GM19351 (cell line): ENCODE data around the gene PRCP.
"Not testable (repeated sequence)": the region's sequence is repeated elsewhere in the genome, so short reads cannot be mapped to it uniquely, and the experiment has no call there.

Experiments used
- ATAC-seq: cut with Tn5 transposase; IDR thresholded peaks from one replicate; pipeline ENCODE4 v1.9.1; 2021; ENCODE audit warnings: mild to moderate bottlenecking, moderate library complexity; ENCODE audit not compliant: unreplicated experiment

The PRCP gene

DNA sequence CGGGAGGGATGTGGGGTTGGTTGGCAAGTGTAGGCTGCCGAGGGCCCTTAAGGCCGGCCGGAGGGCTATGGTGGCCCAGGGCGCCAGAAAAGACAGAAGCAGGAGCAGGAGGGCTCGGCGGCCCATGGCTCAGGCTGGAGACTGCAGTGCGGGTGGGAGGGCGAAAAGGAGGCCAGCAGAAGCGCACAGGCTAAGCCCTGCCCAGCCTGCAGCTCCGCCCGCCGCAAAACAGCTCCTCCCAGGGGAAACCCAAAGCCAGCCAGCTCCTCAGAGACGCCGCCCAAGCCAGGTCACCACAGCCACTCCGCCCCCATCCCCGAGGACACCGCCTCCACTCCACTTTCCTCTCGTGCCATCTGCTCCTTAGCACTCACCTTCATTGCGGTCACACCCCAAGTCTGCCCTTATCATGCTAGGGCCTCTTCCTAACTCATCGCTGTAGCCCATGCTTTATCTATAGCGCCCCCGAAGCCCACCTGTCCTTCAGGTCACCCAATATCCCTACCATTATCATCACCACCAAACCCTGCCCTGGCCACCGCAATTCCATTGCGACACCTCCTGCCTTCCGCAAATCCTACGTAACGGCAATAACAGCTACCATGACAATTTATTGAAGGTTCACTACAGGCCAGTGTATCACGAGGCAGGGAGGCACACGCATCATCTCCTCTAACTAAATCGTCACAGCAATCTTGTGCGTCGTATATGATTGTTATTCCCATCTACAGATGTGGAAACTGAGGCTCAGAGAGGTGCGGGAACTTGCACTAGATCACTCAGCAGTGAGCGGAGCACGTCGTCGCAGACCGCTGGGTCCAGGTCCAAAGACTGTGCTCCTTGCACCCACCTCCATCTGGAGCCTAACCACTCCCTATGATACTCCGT, at the start of gene PRCP:
TSS of gene PRCP (minus strand) at position 154 of the 888 bp plus-strand sequence. CDS start at position 126, 28 bp downstream.
- ATAC-seq, result peak; percentile 76

DNA sequence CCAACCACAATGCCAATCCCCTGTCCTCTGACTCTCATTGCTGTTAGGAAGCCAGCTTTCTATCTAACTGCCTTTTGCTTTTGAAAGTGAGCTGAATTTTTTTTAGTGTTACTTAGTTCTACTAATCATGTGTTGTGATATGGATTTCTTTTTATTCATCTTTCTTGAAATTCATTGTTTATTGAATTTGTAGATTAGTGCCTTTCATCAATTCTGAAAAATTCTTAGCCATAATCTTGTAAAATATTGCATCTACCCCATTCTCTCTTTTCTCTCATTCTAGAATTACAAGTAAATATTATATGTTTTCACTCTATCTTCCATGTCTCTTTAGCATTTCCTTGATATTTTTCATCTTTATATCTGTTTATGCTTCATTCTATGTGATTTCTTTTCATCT, 49.1 kb upstream of the PRCP start:
- no peak for ATAC-seq

GRCh38 chr11:82945682-82946081, 45.5 kb upstream of the PRCP start:
- no peak for ATAC-seq

DNA sequence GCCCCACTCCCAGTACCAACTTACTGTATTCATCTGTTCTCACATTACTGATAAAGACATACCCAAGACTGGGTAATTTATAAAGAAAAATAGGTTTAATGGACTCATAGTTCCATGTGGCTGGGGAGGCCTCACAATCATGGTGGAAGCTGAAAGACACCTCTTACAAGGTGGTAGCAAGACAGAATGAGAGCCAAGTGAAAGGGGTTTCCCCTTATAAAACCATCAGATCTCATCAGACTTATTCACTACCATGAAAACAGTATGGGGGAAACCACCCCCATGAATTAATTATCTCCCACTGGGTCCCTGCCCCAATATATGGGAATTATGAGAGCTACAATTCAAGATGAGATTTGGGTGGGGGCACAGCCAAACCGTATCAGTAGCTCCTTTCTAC, 44.8 kb upstream of the PRCP start:
- ATAC-seq, result not testable (repeated sequence)

- no peak for ATAC-seq
Measured at GRCh38 chr11:82944198-82944597, 44.0 kb upstream of the PRCP start.

DNA sequence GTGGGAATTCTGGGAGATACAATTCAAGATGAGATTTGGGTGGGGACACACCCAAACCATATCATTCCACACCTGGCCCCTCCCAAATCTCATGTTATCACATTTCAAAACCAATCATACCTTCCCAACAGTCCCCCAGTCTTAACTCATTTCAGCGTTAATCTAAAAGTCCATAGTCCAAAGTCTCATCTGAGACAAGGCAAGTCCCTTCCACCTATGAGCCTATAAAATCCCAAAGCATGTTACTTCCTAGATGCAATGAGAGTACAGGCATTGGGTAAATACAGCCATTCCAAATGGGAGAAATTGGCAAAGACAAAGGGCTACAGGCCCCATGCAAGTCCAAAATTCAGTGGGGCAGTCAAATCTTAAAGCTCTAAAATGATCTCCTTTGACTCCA, 43.2 kb upstream of the PRCP start:
- ATAC-seq, result not testable (repeated sequence)

DNA sequence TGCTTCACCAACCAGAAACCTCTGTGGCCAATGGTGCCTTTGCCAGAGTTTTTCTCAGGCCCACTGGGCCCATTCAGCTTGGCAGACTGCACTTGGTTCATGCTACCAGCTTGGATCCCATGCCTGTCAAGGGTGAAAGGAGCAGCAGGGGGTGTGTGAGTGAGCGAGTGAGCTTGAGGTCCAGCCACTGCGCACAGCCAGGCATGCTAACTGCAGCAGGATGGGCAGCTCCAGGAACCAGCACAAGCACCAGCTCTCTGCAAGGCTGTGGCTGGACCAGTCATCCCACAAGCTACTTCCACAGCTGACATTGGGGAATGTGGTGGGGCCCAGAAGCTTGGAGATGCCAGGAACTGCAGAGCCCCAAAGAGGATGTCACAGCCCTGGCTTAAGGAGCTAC, 42.1 kb upstream of the PRCP start:
- ATAC-seq, result no peak

GRCh38 chr11:82939456-82939855, 39.2 kb upstream of the PRCP start:
- no peak for ATAC-seq

DNA sequence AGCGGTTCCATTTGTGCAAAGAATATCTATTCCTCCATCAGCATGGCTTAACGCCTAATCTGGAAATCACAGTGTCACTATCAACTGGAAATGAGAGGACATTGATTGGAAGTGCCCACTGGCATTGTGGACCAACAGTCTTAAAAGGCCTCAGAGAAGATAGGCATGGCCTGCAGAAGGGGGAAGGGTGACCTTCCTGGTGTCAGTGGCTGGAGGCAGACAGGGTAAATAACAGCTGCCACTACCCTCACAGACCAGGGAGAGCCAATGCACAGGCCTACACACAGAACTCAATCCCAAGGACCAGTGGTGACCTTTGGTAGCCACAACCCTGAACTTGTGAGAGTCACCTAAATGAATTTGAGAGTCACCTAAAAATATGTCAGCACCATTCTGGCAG, 37.3 kb upstream of the PRCP start:
- ATAC-seq, result no peak

DNA sequence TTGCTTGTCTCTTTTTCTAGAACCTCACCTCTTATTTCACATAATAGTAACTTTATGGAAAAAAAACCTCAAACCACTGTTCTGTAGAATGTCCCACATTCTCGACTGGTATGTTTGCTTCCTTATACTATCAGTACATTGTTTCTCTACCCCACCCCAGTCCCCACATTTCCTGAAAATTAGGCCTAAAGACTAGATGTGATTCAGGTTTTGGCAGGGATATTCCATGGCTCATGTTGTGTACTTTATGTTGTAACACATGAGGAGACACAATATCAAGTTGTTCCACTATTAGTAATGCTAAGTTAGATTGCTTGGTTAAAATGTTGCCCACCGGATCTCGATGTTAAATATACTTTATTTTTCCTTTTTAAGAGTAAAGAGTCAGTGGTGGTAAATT, 36.0 kb upstream of the PRCP start:
- no peak for ATAC-seq

- ATAC-seq, result no peak
Measured at GRCh38 chr11:82932564-82932963, 32.3 kb upstream of the PRCP start.

GRCh38 chr11:82930734-82931133, 30.5 kb upstream of the PRCP start:
- ATAC-seq, result no peak

- peak; percentile 58 for ATAC-seq
Measured at GRCh38 chr11:82930229-82930628, 30.0 kb upstream of the PRCP start.

GRCh38 chr11:82929121-82929520, 28.9 kb upstream of the PRCP start:
- no peak for ATAC-seq

- peak; percentile 76 for ATAC-seq
Measured at GRCh38 chr11:82927264-82927880, 27.1 kb upstream of the PRCP start.

- peak; percentile 50 for ATAC-seq
Measured at GRCh38 chr11:82924522-82925224, 24.4 kb upstream of the PRCP start.

DNA sequence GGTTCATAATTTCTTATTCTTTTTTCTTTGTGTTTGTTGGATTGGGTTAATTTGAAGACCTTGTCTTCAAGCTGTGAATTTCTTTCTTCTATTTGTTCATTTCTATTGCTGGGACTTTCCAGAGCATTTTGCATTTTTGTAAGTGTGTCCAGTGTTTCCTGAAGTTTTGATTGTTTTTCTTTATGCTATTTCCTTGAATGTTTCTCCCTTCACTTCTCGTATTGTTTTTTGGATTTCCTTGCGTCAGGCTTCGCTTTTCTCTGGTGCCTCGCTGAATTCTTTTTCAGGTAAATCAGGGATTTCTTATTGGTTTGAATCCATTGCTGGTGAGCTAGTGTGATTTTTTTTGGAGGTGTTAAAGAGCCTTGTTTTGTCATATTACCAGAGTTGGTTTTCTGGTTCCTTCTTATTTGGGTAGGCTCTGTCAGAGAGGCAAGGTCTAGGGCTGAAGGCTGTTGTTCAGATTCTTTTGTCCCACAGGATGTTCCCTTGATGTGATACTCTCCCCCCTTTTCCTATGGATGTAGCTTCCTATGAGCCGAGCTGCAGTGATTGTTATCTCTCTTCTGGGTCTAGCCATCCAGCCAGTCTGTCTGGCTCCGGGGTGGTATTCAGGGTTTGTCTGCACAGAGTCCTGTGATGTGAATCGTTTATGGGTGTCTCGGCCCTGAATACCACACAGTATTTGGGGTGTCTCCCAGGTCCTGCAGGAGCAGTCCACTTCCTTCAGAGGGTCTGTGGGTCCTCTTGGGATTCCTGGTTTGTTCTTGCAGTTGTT, 22.4 kb upstream of the PRCP start:
- not testable (repeated sequence) for ATAC-seq

- not testable (repeated sequence) for ATAC-seq
Measured at GRCh38 chr11:82920227-82920626, 20.0 kb upstream of the PRCP start.

GRCh38 chr11:82919786-82920185, 19.6 kb upstream of the PRCP start:
- not testable (repeated sequence) for ATAC-seq

DNA sequence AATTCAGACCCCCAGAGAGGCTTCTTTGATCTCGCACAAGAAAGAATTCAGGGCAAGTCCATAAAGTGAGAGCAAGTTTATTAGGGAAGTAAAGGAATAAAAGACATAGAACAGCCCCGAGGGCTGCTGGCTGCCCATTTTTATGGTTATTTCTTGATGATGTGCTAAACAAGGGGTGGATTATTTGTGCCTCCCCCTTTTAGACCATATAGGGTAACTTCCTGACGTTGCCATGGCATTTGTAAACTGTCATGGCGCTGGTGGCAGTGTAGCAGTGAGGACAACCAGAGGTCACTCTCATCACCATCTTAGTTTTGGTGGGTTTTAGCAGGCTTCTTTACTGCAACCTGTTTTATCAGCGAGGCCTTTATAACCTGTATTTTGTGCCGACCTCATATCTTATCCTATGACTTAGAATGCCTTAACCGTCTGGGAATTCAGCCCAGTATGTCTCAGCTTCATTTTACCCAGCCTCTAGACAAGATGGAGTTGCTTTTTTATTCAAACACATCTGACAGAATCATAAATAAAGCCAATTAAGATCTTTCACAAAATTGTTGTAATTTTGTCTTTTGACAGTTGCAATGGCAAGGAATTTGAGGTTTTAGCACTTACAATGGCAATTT, 8.9 kb upstream of the PRCP start:
- no peak for ATAC-seq
